ENCODE measurements around the gene CSF1.
"Not testable (repeated sequence)": the region's sequence is repeated elsewhere in the genome, so short reads cannot be mapped to it uniquely, and the experiment has no call there.

DNA sequence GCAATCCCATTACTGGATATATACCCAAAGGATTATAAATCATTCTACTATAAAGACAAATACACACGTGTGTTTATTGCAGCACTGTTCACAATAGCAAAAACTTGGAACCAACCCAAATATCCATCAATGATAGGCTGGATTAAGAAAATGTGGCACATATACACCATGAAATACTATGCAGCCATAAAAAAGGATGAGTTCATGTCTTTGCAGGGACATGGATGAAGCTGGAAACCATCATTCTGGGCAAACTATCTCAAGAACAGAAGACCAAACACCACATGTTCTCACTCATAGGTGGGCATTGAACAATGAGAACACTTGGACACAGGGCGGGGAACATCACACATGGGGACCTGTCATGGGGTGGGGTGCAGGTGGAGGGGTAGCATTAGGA lies 49.0 kb upstream of the CSF1 start:
- TF ChIP-seq, protein P1, sequence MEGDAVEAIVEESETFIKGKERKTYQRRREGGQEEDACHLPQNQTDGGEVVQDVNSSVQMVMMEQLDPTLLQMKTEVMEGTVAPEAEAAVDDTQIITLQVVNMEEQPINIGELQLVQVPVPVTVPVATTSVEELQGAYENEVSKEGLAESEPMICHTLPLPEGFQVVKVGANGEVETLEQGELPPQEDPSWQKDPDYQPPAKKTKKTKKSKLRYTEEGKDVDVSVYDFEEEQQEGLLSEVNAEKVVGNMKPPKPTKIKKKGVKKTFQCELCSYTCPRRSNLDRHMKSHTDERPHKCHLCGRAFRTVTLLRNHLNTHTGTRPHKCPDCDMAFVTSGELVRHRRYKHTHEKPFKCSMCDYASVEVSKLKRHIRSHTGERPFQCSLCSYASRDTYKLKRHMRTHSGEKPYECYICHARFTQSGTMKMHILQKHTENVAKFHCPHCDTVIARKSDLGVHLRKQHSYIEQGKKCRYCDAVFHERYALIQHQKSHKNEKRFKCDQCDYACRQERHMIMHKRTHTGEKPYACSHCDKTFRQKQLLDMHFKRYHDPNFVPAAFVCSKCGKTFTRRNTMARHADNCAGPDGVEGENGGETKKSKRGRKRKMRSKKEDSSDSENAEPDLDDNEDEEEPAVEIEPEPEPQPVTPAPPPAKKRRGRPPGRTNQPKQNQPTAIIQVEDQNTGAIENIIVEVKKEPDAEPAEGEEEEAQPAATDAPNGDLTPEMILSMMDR (IDR thresholded peaks at IDR 0.05 in 8 of 11, conservative IDR thresholded peaks at IDR 0.05 in 3 of 11), result not testable (repeated sequence)
- not testable (repeated sequence) for TF ChIP-seq POLR2A (IDR thresholded peaks at IDR 0.05)
